Measurements from ENCODE around the gene CHP1.
"Not testable (repeated sequence)": the region's sequence is repeated elsewhere in the genome, so short reads cannot be mapped to it uniquely, and the experiment has no call there.

Gene CHP1

DNA sequence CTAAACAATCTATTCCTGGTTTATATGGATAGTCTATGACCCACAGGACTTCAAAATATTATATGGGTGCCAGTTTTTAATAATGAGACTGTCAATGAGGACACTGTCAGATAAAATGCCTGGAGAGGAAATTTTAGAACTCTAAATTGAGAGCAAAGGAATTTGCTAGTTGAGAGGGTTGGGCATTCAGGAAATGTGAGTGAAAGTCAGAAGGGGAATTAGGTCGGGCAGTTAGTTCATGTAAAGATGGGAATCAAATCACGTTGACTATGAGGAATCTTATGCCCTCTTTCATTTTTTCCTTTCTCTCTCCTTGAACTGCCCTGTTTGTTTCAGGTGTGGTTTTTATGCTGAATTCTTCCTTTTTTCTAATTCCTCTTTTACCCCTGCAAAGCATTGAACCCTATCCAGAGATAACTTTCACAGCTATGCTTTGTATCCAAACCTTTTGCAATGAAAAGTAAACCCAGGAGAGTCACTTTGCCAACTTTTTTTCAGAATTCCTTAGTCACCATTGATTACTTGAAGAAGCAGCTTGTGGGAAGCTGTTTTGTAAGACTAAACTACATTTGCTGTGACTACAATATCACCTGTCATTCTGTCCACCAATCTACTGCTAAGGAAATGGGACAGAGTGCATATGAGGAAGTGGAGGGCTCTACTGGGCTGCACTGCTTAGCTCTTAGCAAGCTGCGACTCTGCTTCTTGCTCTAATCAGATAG lies 27.8 kb downstream of the CHP1 start:
- DNase-seq, result no peak

DNA sequence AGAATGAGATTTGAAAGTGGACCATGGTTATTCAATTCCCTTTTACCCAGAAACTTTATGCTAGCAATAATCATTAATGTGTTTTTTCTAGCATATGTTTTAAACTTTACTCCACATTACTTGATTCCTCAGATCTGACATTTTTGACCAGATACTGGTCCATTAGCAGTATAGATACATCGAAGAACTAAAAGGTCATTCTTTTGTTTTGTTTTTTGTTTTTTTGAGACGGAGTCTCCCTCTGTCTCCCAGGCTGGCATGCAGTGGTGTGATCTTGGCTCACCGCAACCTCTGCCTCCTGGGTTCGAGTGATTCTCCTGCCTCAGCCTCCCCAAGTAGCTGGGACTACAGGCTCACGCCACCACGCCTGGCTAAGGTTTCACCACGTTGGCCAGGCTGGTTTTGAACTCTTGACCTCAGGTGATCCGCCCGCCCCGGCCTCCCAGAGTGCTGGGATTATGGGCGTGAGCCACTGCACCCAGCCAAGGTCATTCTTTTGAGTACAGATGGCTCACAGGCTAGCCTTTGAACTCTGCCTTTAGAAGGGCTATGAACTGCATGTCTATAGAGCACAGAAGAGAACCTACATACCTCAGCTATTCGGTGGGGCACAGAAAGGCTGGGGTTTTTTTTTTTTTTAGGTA lies 28.6 kb downstream of the CHP1 start:
- DNase-seq, result no peak

DNA sequence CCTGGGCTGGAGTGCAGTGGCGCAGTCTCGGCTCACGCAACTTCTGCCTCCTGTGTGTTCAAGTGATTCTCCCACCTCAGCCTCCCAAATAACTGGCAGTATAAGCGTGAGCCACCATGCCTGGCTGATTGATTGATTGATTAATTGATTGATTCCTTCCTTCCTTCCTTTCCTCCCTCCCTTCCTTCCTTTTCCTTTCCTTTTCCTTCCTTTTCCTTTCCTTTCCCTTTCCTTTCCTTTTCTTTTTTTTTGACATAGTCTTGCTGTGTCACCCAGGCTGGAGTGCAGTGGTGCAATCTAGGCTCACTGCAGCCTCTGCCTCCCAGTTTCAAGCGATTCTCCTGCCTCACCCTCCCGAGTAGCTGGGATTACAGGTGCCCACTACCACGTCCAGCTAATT lies 29.9 kb downstream of the CHP1 start:
- DNase-seq, result not testable (repeated sequence)

DNA sequence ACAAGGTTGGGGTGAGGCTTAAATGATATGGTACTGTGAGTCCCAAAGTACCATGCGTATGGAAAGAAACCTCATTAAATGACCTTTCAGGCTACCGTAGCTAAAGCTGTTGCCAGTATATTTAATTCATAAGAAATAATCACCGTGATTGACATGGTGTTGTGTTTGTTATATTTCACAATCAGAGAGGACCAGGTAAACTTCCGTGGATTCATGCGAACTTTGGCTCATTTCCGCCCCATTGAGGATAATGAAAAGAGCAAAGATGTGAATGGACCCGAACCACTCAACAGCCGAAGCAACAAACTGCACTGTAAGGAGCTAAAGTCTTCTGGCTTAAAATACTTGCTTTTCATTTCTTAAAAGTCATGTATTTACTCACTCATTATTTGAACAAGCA lies 31.5 kb downstream of the CHP1 start:
- no peak for DNase-seq

DNA sequence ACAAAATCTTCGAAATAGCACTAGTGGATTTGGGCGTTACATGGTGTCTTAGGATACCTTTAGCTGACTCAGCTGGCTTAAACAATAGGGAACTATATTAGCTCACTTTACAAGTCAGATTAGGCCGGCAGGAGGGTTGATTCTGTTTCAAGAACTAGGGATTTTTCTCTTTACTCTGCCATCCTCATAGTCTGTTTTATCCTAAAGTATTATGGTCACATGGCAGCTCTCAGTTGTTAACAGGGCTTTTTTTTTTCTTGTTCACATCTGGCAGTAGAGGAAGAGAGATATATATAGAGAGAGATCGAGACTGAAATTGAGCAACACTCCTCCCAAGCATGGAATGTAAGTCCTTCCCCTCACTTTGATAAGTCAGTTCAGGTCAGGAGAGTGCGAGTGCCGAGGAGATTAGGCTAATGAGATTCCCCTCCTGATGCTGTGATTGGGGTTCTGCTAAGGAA lies 32.9 kb downstream of the CHP1 start:
- DNase-seq, result no peak

DNA sequence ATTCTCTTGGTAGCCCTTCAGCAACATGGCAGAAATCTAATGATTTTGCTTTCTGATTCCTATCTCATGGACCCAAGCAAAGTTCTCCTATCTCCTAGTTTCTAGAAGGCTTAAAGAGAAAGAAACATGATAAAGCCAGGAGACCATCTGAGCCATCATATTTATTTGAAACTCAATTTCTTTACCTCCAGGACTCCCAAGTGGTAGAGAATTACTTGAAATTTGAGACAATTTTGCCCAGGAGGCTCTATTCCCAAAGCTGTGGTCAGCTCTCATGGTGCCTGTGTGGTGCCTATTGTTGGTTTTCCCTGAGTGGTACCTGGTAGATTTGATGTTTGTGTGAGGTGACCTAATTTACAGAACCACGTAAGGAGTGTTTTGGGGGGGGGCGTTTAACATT lies 38.8 kb downstream of the CHP1 start:
- no peak for DNase-seq

DNA sequence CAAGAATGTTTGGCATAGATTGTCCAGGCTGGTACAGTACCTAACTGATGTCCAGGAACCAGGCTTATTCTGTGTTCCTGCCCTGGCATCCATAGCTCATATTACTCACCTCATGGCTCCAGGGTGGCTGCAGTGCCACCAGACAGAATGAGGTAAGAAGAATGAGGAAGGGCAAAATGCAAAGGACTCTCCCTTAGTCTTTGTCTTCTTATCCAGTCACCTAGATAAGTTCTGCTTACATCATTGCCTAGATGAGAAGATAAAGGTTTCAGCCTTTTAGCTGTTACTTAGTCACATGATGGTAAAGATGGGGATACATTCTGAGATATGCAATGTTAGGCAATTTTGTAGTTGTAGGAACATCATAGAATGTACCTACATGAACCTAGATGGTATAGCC lies 45.8 kb downstream of the CHP1 start:
- DNase-seq, result no peak

DNA sequence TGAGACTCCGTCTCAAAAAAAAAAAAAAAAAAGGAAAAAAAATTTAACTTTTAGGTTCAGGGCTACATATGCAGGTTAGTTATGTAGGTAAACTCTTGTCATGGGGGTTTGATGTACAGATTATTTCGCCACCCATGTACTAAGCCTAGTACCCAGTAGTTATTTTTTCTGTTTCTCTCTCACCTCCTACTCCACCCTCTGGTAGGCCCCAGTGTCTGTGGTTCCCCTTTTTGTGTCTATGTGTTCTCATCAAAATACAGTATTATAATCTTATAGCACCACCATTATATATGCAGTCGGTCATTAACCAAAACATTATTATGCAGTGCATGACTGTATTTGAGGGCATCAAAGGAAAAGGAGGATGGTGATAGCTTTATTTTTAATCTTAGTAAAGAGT lies 47.3 kb downstream of the CHP1 start:
- DNase-seq, result no peak

DNA sequence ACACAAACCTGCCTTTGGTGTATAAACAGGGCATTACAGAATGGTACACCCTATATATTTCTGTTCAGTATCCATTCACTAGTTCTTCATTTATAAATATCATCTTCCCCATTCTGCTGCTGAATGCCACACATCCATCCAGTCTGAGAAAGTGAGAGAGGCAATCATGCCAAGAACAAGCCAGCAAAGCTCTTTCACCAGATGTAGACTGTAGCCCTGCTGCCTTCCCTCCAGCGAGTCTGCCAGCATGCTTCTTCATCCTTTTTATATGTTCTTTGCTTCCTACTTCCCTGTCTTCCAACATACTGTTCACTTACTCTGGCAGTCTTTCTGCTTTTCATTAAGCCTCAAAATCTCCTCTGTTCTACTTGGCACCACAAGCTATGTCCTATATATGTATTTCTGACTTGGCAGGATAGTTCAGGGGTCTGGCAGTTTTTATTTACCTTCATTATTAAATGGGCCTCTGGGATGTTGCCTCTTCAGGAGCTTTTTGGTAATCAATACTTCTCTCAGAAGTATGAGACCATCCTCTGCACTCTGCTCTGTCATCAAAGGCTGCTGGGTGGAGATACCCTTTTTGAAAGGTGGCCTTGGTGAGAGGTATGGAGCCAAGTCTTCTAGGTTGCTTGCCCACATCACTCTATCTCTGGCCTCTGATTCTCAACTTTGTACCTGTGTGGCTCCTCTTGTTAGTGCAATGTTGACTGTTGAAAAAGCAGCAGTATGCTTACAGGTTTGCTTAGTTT lies 48.6 kb downstream of the CHP1 start:
- no peak for DNase-seq

DNA sequence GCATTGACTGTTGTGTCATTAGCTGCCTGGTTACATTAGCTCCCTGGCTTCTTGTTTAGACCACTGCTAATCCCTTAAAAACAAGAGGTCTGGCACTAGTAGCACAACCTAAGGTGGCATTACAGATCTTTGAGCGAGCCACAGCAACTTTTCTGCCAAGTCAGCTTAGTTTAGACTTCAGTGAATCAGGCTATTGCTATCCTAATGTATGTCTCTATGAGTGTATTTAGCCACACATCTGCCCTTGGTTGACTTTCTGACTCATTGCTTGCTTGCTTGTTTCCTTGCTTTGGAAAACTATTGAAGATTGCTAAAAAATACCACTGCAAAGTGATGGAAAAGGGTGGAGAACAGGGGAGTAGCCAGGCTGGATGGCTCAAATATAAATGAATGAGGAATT lies 50.2 kb downstream of the CHP1 start:
- DNase-seq, result no peak

DNA sequence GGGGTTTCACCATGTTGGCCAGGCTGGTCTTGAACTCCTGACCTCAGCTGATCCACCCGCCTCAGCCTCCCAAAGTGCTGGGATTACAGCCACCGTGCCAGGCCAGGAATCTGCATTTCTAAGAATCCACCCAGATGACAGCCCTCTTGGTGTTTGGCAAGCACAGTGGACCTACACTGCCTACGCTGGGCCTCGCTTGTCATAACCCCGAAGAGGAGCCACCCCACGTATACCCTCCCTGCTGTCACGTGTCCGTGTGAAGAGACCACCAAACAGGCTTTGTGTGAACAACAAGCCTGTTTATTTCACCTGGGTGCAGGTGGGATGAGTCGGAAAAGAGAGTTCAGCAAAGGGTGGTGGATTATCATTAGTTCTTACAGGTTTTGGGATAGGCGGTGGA lies 51.4 kb downstream of the CHP1 start:
- not testable (repeated sequence) for DNase-seq

DNA sequence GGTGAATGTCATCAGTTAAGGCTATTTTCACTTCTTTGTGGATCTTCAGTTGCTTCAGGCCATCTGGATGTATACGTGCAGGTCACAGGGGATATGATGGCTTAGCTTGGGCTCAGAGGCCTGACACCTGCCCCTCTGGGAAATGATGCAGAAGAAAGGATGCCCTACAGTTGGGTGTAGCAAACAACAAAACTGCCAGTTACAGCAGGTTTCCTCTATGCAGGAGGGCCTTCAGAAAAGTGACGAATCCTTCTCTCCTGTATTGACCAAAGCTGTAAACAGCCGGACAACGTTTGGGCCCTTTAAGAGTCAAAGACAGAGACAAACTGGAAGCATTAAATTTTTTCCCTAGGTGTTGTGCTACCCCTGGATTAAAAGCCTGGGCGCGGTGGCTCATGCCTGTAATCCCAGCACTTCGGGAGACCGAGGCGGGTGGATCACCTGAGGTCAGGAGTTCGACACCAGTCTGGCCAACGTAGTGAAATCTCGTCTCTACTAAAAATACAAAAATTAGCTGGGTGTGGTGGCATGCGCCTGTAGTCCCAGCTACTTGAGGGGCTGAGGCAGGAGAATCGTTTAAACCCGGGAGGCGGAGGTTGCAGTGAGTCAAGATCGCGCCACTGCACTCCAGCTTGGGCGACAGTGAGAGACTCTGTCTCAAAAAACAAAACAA lies 52.0 kb downstream of the CHP1 start:
- DNase-seq, result not testable (repeated sequence)

DNA sequence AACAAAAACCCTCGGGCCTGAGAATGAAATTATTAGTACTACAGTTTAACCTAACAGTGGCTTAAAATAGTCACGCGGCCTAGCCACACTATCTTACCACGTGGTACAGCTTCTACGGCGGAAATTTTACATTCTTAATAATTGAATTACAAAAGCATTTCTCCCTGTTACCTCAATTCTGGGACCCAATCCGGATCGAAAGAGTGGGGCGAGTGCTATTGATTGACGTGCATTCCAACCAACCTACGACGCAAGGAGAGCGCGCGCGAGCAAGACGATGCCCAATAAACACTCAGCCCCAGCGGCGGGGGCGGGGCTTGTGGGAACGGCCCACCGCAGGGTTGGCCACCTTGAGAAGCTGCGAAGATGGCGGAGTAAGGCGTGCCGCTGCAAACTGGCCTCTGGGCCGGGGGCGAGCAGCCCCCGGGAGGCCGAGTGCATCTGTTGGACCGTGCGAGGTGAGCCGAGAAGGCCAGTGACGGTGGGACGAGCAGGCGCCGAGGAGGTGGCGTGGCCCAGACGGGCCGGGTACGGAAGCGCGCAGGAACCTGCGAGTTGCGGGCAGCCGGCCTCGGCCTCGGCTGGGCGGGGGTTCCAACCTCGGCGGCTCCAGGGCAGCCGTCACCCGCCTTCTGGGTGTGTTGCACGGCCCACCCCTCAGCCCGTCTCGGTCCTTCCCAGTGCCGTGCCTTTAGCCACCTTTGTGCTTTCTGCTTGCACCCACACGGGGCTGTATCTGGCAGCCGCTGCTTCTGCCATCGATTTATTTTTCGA lies 52.8 kb downstream of the CHP1 start:
- peak; percentile 97 for DNase-seq

DNA sequence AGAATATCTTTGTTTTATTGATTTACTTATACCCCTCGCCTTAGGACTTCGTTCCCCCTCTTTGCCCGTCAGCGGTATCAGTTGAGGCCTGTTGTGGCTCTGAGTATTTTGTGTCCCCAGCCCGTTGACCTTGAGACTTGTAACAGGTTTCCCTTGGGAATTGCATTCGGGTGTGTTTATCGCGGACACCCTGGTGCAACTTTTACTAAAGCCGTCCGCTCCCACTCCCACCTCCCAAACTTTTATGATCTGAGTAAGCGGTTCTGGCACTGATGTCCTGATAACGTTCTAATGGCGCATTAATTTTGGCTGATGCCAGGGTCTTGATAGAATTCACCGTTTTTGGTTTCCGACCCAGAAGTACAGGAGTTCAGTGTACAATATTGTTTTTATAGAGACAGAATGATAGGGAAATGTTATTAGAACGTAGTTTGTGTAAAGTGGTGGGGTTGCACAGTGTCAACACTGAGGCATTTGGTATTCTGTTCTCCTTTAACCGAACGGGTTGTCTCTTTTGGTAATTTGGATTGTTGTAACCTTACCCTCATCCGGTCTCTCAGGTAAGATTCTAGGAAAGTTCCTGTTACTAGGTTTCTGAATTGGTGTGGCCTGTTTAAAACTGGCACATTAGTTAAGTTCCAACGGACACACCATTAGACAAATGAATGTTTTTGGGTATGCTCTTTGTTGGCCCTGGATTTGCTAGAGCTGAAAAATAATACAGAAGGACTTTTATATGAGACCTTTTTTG lies 53.5 kb downstream of the CHP1 start:
- DNase-seq, result no peak

DNA sequence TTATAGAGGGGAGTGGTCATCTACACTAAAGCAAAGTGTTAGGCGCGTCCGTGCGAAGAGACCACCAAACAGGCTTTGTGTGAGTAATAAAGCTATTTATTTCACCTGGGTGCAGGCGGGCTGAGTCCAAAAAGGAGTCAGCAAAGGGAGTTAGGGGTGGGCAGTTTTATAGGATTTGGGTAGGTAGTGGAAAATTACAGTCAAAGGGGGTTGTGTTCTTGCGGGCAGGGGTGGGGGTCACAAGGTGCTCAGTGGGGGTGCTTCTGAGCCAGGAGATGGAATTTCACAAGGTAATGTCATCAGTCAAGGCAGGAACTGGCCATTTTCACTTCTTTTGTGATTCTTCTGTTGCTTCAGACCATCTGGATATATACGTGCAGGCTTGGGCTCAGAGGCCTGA lies 54.2 kb downstream of the CHP1 start:
- no peak for DNase-seq

DNA sequence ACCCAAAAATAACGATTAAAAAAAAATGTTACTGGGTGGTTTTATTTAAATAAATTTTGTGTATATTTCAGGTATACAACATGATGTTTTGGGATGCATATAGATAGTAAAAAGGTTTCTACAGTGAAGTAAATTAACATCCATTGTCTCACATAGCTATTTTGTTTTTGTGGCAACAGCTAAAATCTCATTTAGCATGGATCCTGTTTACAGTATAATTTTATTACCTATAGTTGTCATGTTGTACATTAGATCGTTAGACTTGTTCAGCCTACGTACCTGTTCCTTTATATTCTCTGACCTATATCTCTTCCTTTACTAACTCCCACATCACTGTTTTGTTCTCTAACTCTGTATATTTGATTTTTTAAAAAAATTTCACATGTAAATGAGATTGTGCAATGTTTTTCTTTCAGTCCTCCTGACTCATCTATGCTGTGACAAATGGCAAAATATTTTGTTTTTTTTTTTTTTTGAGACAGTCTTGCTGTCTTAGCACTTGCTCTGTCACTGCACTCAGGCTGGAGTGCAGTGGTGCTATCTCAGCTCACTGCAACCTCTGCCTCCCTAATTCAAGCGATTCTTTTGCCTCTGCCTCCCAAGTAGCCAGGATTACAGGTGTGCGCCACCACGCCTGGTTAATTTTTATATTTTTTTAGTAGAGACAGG lies 55.7 kb downstream of the CHP1 start:
- no peak for DNase-seq

DNA sequence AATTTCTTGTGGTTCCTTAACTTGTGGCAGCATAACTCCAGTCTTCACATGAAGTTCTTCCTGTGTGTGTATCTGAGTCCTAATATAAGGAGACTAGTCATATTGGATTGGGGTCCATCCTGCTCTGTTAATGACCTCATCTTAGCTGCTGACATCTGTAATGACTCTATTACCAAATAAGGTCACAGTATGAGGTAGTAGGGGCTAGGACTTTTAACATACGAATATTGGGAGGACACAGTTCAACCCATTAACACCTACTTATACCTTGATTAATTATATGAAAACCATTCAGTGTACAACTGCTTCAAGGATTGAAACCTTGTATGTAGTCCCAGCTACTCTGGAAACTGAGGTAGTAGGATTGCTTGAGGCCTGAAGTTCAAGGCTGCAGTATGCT lies 57.4 kb downstream of the CHP1 start:
- DNase-seq, result no peak

DNA sequence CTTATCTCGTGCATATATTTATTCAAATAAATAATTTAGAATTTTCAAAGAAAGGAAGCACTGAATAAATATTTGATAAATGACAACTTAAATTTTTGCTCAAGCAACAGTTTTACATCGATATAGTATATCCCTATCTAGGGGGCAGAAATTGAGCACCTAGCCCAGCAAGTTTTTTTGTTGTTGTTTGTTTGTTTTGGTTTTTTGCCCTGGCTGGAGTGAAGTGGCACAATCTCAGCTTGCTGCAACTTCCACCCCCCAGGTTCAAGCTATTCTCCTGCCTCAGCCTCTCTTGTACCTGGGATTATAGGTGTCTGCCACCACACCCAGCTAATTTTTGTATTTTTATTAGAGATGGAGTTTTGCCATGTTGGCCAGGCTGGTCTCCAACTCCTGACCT lies 58.9 kb downstream of the CHP1 start:
- no peak for DNase-seq

DNA sequence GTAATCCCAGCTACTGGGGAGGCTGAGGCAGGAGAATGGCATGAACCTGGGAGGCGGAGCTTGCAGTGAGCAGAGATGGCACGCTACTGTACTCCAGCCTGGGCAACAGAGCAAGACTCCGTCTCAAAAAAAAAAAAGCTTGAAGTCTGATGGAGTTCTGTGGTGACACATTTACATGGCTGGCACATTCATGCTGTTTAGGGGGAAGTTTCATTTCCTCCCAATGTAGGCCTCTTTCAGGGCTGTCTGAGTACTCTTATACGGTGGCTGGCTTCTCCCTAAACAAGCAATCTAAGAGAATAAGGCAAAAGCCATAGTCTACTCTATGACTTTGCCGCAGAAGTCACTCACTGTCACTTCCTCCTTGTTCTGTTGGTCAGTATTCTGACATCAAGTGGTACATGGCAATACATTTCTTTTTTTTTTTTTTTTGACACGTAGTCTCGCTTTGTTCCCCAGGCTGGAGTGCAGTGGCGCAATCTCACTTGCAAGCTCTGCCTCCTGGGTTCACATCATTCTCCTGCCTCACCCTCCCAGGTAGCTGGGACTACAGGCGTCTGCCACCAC lies 60.1 kb downstream of the CHP1 start:
- DNase-seq, result no peak

DNA sequence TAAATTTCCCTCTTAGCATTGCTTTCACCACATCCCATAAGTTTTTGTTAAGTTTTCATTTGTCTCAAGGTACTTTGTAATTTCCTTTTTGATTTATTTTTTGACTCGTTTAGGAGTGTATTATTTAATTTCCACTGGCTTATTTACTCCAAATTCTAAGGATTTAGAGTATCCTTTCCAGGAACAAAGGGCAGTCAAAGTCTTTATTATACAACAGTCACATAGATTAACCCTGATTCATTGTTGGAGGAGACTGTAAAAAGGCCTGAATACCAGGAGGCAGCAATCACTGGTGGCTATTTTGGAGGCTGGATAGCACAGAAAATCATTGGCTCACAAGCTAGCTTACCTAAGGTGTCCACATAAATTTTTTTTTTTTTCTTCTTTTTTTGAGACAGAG lies 61.5 kb downstream of the CHP1 start:
- no peak for DNase-seq

DNA sequence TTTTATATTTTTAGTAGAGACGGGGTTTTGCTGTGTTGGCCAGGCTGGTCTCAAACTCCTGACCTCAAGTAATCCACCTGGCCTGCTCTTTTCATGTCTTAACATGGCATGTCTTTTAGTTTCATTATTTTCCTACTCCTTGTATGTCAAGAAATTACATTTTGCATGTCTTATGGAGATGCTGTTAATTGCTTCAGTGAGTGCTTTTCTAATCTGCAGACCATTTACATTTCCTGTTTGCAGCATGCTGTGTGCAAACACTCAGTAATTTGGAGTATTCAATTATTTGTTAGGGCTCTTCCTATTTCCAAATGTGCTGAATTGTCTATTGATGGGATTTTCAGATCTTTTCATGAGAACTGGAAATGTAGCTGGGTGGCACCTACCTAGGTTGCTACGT lies 70.1 kb downstream of the CHP1 start:
- DNase-seq, result not testable (repeated sequence)

Measured in activated CD8-positive, alpha-beta memory T cell treated with anti-CD3 and anti-CD28 coated beads, Interleukin-2, amount 50 U/mL, for 4 hours (primary cell).